Glutamatergic neuron (in vitro differentiated cells): Measurements from ENCODE around the gene ADA. TPM values are rescaled to one million over a fixed set of nuclear protein-coding genes. Genes with fewer than 3 reads are reported as not detected.

Source experiments
- DNase-seq: peaks from one replicate; pipeline ENCODE4 v3.0.0; 2022
- H3K27ac Mint-ChIP-seq: one replicate; pipeline ENCODE4 v1.8.0; 2020; ENCODE audit warnings: mild to moderate bottlenecking, mixed read lengths, inconsistent platforms; ENCODE audit not compliant: unreplicated experiment
- H3K27me3 Mint-ChIP-seq: one replicate; pipeline ENCODE4 v1.8.0; 2020; ENCODE audit warnings: mild to moderate bottlenecking, moderate library complexity, mixed read lengths, inconsistent platforms; ENCODE audit not compliant: unreplicated experiment
- H3K36me3 Mint-ChIP-seq: one replicate; pipeline ENCODE4 v1.8.0; 2020; ENCODE audit warnings: mild to moderate bottlenecking, mixed read lengths, inconsistent platforms; ENCODE audit not compliant: unreplicated experiment
- H3K4me1 Mint-ChIP-seq: one replicate; pipeline ENCODE4 v1.8.0; 2020; ENCODE audit warnings: mild to moderate bottlenecking, low read depth, mixed read lengths, inconsistent platforms; ENCODE audit not compliant: unreplicated experiment
- H3K4me3 Mint-ChIP-seq: one replicate; pipeline ENCODE4 v1.8.0; 2020; ENCODE audit warnings: mild to moderate bottlenecking, mixed read lengths, inconsistent platforms; ENCODE audit not compliant: unreplicated experiment
- H3K9me3 Mint-ChIP-seq: one replicate; pipeline ENCODE4 v1.8.0; 2020; ENCODE audit warnings: mild to moderate bottlenecking, moderate library complexity, mixed read lengths, inconsistent platforms; ENCODE audit not compliant: unreplicated experiment
- CTCF ChIP-seq: fragments of 200-600 bp; sonication (generic); IDR thresholded peaks from one replicate; pipeline ENCODE4 v1.5.0; 2021; ENCODE audit not compliant: partially characterized antibody, unreplicated experiment
- total RNA-seq: library from RNA; stranded (reverse); fragmentation: NEBNext Ultra II Directional; extraction: Animal tissue kit (Norgen Biotek cat#: 25700); gene quantifications from one replicate; pipeline ENCODE4 v1.2.1, GENCODE V29; 2021; ENCODE audit not compliant: unreplicated experiment

Gene ADA
- total RNA-seq, 1 donor from 2014 or later = 3.1 TPM

DNA sequence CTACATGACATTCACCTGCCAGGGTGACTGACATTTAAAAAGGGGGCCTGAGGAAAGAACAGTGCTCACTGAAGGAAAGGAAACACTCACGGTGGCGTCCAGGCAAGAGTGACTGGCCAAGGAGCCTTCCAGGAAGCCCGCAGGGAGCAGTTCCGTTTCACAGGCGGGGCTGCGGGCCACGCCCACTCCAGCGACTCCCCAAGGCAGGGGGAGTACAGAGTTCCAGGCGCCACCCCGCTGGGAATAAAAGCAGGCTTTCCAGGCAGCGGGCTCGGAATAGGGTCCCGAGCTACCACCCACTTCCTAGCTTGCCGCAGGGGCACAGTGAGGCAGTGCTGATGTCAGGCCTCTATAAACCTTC, 34.9 kb downstream of the ADA start:
- H3K27me3 Mint-ChIP-seq = peaks cover 6% of the 10 kb centered on the region

DNA sequence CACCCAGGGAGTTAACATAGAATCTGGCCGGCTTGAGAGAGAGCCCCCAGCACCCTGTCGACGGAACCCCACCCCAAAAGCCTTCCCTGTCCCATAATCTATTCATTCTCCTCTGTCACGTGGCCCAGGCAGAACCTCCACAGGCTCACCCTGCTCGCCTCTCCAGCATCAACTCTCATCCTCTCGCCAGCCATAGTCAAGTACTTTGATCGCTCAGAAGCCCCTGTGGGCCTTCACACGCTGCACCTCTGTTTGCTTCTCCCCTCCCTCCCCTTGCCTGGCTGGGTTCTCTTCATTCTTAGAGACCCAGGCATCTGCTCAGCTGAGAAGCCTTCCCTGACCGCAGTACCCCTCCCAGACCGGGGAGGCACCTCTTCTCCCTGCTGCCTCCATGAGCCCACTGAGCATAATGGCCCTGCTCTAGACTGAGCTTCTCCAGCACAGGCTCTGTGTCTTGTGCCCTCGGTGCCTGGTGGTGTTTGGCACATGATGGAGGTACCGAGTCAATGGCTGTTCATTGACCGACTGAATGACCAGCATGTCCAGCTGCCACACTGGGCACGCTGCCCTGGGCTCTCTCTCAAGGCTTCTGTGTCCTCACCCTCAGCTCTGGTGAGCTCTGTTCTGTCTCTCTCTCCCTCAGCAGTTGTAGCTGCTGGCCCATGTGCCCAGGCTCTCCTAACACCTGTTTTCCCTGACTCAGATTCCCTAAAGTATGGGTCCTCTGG, 35.5 kb downstream of the ADA start:
- no peak for DNase-seq
- peaks cover 14% of the 10 kb centered on the region for H3K4me1 Mint-ChIP-seq
- H3K27me3 Mint-ChIP-seq = peaks cover 6% of the 10 kb centered on the region
- no peak overlapping the region for H3K27ac Mint-ChIP-seq
- H3K36me3 Mint-ChIP-seq = peaks cover 15% of the 10 kb centered on the region
- no peak overlapping the region for H3K4me3 Mint-ChIP-seq
- peaks cover 3% of the 10 kb centered on the region for H3K9me3 Mint-ChIP-seq
- TF ChIP-seq CTCF = no peak

More for the DNA sequence above, 34.9 kb downstream of the ADA start:
- Mint-ChIP-seq H3K4me1 (peaks cover 14% of the 10 kb centered on the region), H3K36me3 (peaks cover 15% of the 10 kb centered on the region), H3K4me3 (no peak overlapping the region), H3K9me3 (peaks cover 3% of the 10 kb centered on the region), H3K27ac (no peak overlapping the region)
- no peak for DNase-seq
- TF ChIP-seq CTCF = no peak

GRCh38 chr20:44615169-44615791, 36.2 kb downstream of the ADA start:
- Mint-ChIP-seq H3K27me3 (peaks cover 3% of the 10 kb centered on the region), H3K36me3 (peaks cover 13% of the 10 kb centered on the region), H3K4me1 (peaks cover 16% of the 10 kb centered on the region), H3K4me3 (no peak overlapping the region), H3K9me3 (peaks cover 3% of the 10 kb centered on the region), H3K27ac (peak overlapping the region; percentile 57)
- TF ChIP-seq CTCF = no peak
- no peak for DNase-seq

DNA sequence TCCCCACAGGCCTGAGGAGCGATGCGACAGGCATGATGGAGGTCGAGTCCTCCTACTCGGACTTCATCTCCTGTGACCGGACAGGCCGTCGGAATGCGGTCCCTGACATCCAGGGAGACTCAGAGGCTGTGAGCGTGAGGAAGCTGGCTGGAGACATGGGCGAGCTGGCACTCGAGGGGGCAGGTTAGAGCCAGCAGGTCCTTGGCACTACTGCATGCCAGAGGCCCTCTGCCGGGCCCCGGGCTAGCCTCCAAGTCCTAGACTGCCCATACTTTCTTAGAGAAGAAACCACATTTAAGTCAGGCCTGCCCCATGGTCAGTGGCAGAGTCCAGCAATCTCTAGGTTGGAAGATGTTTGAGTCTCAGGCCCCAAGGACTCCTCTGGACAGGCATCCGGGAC, 37.0 kb downstream of the ADA start:
- TF ChIP-seq CTCF = no peak
- Mint-ChIP-seq H3K27me3 (peaks cover 4% of the 10 kb centered on the region), H3K9me3 (peaks cover 3% of the 10 kb centered on the region), H3K36me3 (peaks cover 6% of the 10 kb centered on the region), H3K4me1 (peaks cover 19% of the 10 kb centered on the region), H3K4me3 (no peak overlapping the region), H3K27ac (no peak overlapping the region)
- DNase-seq = no peak

GRCh38 chr20:44613575-44613974, 37.9 kb downstream of the ADA start:
- Mint-ChIP-seq H3K4me3 (no peak overlapping the region), H3K27ac (no peak overlapping the region), H3K36me3 (peaks cover 5% of the 10 kb centered on the region), H3K27me3 (peaks cover 4% of the 10 kb centered on the region), H3K9me3 (peaks cover 3% of the 10 kb centered on the region), H3K4me1 (peaks cover 26% of the 10 kb centered on the region)
- no peak for TF ChIP-seq CTCF
- no peak for DNase-seq
